HG03025 (cell line): ENCODE measurements around the gene OLFM3.

Experiments
- ATAC-seq: cut with Tn5 transposase; IDR thresholded peaks from one replicate; pipeline ENCODE4 v1.9.1; 2021; ENCODE audit warnings: mild to moderate bottlenecking, moderate library complexity; ENCODE audit not compliant: unreplicated experiment, low FRiP score

Gene OLFM3

GRCh38 chr1:101854271-101854670, 142.5 kb downstream of the OLFM3 start:
- ATAC-seq: no peak

DNA sequence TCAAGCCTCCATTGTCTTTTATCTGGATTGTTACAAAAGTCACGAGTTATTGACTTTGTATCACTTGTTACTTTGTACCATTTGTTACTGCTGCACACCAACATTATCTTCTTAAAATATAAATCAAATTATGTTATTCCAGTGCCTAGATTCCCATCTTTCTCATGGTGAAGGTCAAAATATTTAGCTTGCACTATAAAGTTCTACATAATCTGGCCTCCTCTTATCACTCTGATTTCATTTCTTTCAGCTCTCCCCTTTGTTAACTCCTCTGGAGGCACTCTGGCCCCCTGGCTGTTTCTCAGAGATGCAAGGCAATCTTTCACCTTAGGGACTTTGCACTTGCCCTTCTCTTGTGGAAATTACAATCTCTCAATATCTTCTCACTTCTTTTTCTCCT, 143.8 kb downstream of the OLFM3 start:
- no peak for ATAC-seq

GRCh38 chr1:101849356-101849755, 147.4 kb downstream of the OLFM3 start:
- no peak for ATAC-seq

GRCh38 chr1:101847626-101848025, 149.1 kb downstream of the OLFM3 start:
- ATAC-seq: no peak

GRCh38 chr1:101846820-101847219, 149.9 kb downstream of the OLFM3 start:
- ATAC-seq: no peak

DNA sequence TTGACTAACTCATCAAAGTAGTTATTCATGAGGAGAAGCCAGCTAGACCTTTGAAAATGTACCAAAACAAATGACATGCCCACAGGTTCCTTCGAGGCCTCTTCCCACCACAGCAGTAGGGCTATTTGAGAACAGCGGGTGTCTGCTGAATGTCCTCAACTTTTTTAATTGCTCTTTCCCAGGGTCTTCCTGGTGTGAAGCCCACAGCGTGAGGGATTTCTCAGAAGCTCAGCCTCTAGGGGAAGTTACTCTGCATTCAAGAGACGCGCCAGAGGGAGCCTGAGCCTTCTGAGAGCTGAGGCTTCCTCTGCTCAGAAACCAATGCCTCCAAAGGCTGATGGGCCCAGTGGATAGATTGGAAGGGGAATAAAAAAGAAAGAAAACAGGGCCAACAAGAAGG, 153.6 kb downstream of the OLFM3 start:
- no peak for ATAC-seq

- no peak for ATAC-seq
Measured at GRCh38 chr1:101841824-101842223, 154.9 kb downstream of the OLFM3 start.

- ATAC-seq: no peak
Measured at GRCh38 chr1:101835988-101836387, 160.7 kb downstream of the OLFM3 start.

DNA sequence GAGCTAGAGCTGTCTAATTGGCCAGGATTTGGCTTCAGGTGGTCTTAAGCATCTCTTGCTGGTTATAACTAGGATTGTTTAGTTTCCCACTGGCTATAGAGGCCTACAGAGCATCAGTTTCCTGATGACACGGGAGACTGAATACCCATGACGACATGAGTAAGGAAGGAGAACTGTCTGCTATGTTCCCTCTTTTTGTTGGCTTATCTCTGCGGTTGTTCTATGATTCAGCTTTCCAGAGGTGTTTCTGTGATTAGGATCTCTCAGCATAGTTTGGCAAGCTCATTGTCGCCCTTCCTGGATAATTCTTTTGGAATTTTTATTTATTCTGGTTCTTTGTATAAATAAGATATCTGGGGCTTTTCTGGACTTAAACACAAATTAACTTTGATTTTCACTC, 163.4 kb downstream of the OLFM3 start:
- no peak for ATAC-seq

GRCh38 chr1:101826416-101826815, 170.3 kb downstream of the OLFM3 start:
- no peak for ATAC-seq

- ATAC-seq: peak; percentile 53
Measured at GRCh38 chr1:101820071-101820470, 176.7 kb downstream of the OLFM3 start.

DNA sequence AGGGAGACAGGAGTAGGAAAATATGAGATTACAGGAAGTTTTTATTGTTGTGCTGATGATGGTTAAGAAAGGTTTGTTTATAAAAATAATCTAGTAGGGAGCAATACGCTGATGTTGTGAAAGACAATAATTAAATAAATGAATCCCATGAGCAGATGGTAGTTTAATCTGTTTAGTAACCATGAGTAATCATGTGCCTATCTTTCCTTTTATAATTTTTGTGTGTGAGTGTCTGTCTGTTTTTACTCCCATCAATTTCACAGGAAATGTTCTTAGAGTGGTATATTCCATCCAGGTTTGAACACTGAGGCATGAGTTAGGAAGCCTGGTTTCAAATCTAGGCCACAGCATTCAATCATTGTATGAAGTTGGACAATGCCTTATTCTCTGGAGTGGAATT, 180.5 kb downstream of the OLFM3 start:
- ATAC-seq: no peak

- ATAC-seq: no peak
Measured at GRCh38 chr1:101798417-101798816, 198.3 kb downstream of the OLFM3 start.

DNA sequence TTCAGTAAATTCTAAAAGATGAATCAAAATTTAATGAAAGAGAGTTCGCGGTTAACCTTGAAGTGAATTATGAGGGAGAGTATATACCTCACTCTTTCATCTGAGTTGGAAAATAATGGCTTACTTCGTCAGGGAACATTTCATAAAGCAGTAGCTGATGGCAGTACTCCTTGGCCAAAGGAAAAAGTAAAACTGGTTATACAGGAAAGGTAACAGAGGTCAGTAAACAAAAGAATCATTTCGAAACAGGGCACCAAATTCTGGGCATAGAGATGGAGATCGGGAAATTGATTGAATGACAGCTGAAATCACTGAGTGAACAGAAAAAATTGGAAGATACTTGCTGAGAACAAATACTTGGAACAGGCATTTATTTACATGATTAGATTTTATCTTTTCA, 199.0 kb downstream of the OLFM3 start:
- no peak for ATAC-seq

- no peak for ATAC-seq
Measured at GRCh38 chr1:101781201-101781831, 215.4 kb downstream of the OLFM3 start.

DNA sequence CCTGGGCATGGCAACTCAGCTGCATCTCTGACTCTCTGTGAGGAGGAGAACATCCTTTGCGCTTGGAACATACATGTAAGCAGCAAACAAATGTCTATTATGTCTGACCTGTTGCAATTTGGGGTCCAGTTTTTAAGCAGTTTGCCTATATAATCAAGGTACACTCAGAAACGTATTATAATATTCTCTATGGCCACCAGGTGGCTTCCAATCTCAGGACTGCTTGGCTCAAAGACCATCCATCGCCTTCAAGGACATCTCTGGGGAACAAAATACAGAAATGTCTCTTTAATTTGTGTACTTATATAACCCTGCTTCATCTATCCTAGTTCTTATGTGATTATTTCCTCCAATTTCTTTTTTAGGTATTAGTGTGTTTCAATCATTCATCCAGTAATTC, 227.2 kb downstream of the OLFM3 start:
- no peak for ATAC-seq

- no peak for ATAC-seq
Measured at GRCh38 chr1:101757985-101758384, 238.7 kb downstream of the OLFM3 start.

DNA sequence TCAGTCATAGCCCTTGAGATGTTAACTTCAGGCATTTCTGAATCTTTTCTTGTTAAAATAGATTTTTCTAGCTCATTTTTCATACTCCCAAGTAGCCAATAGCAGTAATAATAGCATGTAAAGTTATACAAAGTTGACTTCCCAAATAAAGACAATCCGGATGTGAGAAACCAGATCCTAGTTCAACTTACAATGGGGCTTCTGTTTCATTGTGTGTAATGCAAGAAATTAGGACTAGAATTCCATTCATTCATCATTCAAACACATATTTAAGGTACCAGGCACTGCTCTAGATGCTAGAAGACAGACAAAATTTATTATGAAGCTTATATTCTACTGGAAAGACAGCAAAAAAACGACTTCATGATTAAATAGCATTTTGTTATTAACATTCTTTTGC, 240.3 kb downstream of the OLFM3 start:
- no peak for ATAC-seq
